WTC11 (cell line): ENCODE measurements around the gene ZRANB1. TPM values are rescaled to one million over a fixed set of nuclear protein-coding genes. Genes with fewer than 3 reads are reported as not detected.

Source experiments
- ATAC-seq: fragments of 200-7000 bp; cut with Tn5 transposase; 2 replicates; pipeline ENCODE4 v1.10.0; 2021; ENCODE audit warnings: mild to moderate bottlenecking, moderate library complexity
- CTCF ChIA-PET: fragments of 300-600 bp; sonication (Branson Sonifier 250); formaldehyde crosslinking; loops from one replicate; lab custom pipeline; 2021; ENCODE audit warnings: antibody characterized with exemption; lab: Charles Lee
- POLR2A ChIA-PET: fragments of 350-600 bp; sonication (Branson Sonifier 250); formaldehyde crosslinking; loops from one replicate; lab custom pipeline; 2021; ENCODE audit warnings: antibody characterized with exemption; lab: Charles Lee
- DNase-seq: peaks from one replicate; pipeline ENCODE4 v3.0.0; 2021; ENCODE audit warnings: low spot score
- H3K27ac Mint-ChIP-seq: 2 replicates; pipeline ENCODE4 v1.8.0; 2021; ENCODE audit warnings: mixed read lengths
- H3K27me3 Mint-ChIP-seq: 2 replicates; pipeline ENCODE4 v1.8.0; 2021; ENCODE audit warnings: low read depth, mild to moderate bottlenecking, moderate library complexity, mixed read lengths
- H3K36me3 Mint-ChIP-seq: 2 replicates; pipeline ENCODE4 v1.8.0; 2021; ENCODE audit warnings: mixed read lengths
- H3K4me1 Mint-ChIP-seq: 2 replicates; pipeline ENCODE4 v1.8.0; 2022; ENCODE audit warnings: mixed read lengths
- H3K4me3 Mint-ChIP-seq: 2 replicates; pipeline ENCODE4 v1.8.0; 2021; ENCODE audit warnings: mild to moderate bottlenecking, moderate library complexity, mixed read lengths
- H3K9me3 Mint-ChIP-seq: 2 replicates; pipeline ENCODE4 v1.8.0; 2021; ENCODE audit warnings: mixed read lengths
- CBFB ChIP-seq: sonication (generic); formaldehyde crosslinking; IDR thresholded peaks from 2 replicates; pipeline ENCODE4 v1.8.1; 2022; ENCODE audit warnings: mild to moderate bottlenecking, low read depth, missing genetic modification reagents
- ELF4 ChIP-seq: sonication (generic); formaldehyde crosslinking; IDR thresholded peaks from 2 replicates; pipeline ENCODE4 v1.8.1; 2022; ENCODE audit warnings: low read depth, mild to moderate bottlenecking, moderate library complexity, missing genetic modification reagents
- ETV6 ChIP-seq: sonication (generic); formaldehyde crosslinking; IDR thresholded peaks from 2 replicates; pipeline ENCODE4 v1.8.1; 2022; ENCODE audit warnings: mild to moderate bottlenecking, missing genetic modification reagents
- GTF2I ChIP-seq: fragments of 250-450 bp; sonication (Bioruptor Pico); conservative IDR thresholded peaks from 2 replicates; pipeline ENCODE4 v1.4.0; 2021; ENCODE audit warnings: mild to moderate bottlenecking
- JAZF1 ChIP-seq: fragments of 250-450 bp; sonication (Bioruptor Pico); IDR thresholded peaks from 2 replicates; pipeline ENCODE4 v1.9.0; 2021; ENCODE audit warnings: moderate library complexity, mild to moderate bottlenecking, inconsistent platforms
- MXD4 ChIP-seq: fragments of 250-450 bp; sonication (Bioruptor Pico); IDR thresholded peaks from 2 replicates; pipeline ENCODE4 v1.8.0; 2021; ENCODE audit warnings: mild to moderate bottlenecking, moderate library complexity, borderline replicate concordance
- NR1H2 ChIP-seq: sonication (generic); formaldehyde crosslinking; IDR thresholded peaks from 2 replicates; pipeline ENCODE4 v1.9.0; 2021; ENCODE audit warnings: mild to moderate bottlenecking, moderate library complexity, missing genetic modification reagents
- NR3C1 ChIP-seq: sonication (generic); formaldehyde crosslinking; conservative IDR thresholded peaks from 2 replicates; pipeline ENCODE4 v1.8.1; 2023; ENCODE audit warnings: low read depth, mild to moderate bottlenecking, missing genetic modification reagents
- OVOL2 ChIP-seq: fragments of 250-450 bp; sonication (Bioruptor Pico); IDR thresholded peaks from 2 replicates; pipeline ENCODE4 v1.9.0; 2021; ENCODE audit warnings: mild to moderate bottlenecking, borderline replicate concordance
- SMAD3 ChIP-seq: sonication (generic); formaldehyde crosslinking; IDR thresholded peaks from 2 replicates; pipeline ENCODE4 v1.8.0; 2022; ENCODE audit warnings: missing genetic modification reagents, mild to moderate bottlenecking, borderline replicate concordance
- ZBTB21 ChIP-seq: sonication (generic); formaldehyde crosslinking; IDR thresholded peaks from 2 replicates; pipeline ENCODE4 v1.8.1; 2023; ENCODE audit warnings: mild to moderate bottlenecking, missing genetic modification reagents, borderline replicate concordance
- ZNF219 ChIP-seq: sonication (generic); formaldehyde crosslinking; IDR thresholded peaks from 2 replicates; pipeline ENCODE4 v1.8.0; 2023; ENCODE audit warnings: missing genetic modification reagents, mild to moderate bottlenecking, borderline replicate concordance
- ZNF263 ChIP-seq: sonication (generic); formaldehyde crosslinking; IDR thresholded peaks from 2 replicates; pipeline ENCODE4 v1.8.1; 2022; ENCODE audit warnings: low read depth, mild to moderate bottlenecking, moderate library complexity, missing genetic modification reagents
- ZNF671 ChIP-seq: fragments of 250-450 bp; sonication (Bioruptor Pico); IDR thresholded peaks from 2 replicates; pipeline ENCODE4 v1.8.0; 2021; ENCODE audit warnings: mild to moderate bottlenecking
- total RNA-seq: library from RNA; stranded (reverse); gene quantifications from 3 replicates; pipeline ENCODE4 v1.2.3, GENCODE V29; 2021
- TF ChIP-seq, protein P1 (sequence below): sonication (generic); formaldehyde crosslinking; IDR thresholded peaks from 2 replicates; pipeline ENCODE4 v1.8.1; 2022; ENCODE audit warnings: mild to moderate bottlenecking, missing genetic modification reagents, moderate library complexity, borderline replicate concordance
- TF ChIP-seq, protein P2 (sequence below): sonication (generic); formaldehyde crosslinking; IDR thresholded peaks from 2 replicates; pipeline ENCODE4 v1.8.1; 2023; ENCODE audit warnings: mild to moderate bottlenecking, missing genetic modification reagents, moderate library complexity
- TF ChIP-seq, protein P3 (sequence below): sonication (generic); formaldehyde crosslinking; IDR thresholded peaks from 2 replicates; pipeline ENCODE4 v1.8.1; 2022; ENCODE audit warnings: mild to moderate bottlenecking, moderate library complexity, missing genetic modification reagents
- TF ChIP-seq, protein P4 (sequence below): sonication (generic); formaldehyde crosslinking; IDR thresholded peaks from 2 replicates; pipeline ENCODE4 v1.8.1; 2023; ENCODE audit warnings: mild to moderate bottlenecking, missing genetic modification reagents
- TF ChIP-seq, protein P5 (sequence below): sonication (generic); formaldehyde crosslinking; IDR thresholded peaks from 2 replicates; pipeline ENCODE4 v1.8.1; 2022; ENCODE audit warnings: low read depth, missing genetic modification reagents, borderline replicate concordance
- TF ChIP-seq, protein P6 (sequence below): fragments of 250-450 bp; sonication (Bioruptor Pico); IDR thresholded peaks from 2 replicates; pipeline ENCODE4 v1.9.0; 2021; ENCODE audit warnings: mild to moderate bottlenecking
- TF ChIP-seq, protein P7 (sequence below): sonication (generic); formaldehyde crosslinking; IDR thresholded peaks from 2 replicates; pipeline ENCODE4 v1.8.0; 2022; ENCODE audit warnings: mild to moderate bottlenecking, missing genetic modification reagents
- TF ChIP-seq, protein P8 (sequence below): sonication (generic); formaldehyde crosslinking; IDR thresholded peaks from 2 replicates; pipeline ENCODE4 v1.8.0; 2023; ENCODE audit warnings: mild to moderate bottlenecking, missing genetic modification reagents

The ZRANB1 gene
- total RNA-seq, 1 experiment from 2014 or later: 15.9 TPM

DNA sequence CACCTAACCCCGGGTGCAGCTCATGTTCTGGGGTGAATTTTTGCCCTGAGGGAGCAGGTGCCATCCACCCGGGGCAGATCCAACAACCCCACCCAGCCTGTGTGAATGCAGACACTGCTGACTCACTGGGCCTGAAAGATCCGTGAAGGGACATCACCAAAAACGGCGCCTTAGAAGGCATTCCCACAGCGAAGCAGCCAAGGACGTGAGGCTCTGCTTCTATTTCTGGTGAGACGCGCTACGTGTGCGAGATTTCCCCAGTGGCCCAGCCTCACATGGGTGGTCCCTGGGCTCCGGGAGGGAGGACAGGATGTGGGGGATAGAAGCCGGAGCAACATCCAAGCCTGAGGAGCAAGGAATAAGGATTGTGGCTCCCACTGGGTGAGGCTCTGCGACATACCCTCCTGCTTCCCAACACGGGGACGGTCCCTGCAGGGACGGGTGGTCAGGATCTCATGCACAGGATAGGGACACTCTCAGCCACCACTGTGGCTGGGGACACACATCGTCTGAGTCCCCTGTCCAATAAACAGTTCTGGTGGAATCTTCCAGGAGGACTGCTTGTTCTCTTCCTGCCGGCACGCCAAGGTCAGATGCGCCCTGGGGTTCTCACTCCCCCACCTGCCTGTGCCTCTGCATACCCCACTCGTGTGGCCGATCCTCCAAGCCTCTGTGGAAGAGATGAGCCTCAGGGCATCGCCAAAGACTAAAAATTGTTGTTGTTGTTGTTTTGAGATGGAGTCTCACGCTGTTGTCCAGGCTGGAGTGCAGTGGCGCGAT is 70.2 kb downstream of the ZRANB1 start (continued):
- TF ChIP-seq, protein P1, sequence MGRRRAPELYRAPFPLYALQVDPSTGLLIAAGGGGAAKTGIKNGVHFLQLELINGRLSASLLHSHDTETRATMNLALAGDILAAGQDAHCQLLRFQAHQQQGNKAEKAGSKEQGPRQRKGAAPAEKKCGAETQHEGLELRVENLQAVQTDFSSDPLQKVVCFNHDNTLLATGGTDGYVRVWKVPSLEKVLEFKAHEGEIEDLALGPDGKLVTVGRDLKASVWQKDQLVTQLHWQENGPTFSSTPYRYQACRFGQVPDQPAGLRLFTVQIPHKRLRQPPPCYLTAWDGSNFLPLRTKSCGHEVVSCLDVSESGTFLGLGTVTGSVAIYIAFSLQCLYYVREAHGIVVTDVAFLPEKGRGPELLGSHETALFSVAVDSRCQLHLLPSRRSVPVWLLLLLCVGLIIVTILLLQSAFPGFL (CRISPR knock-in tag): no peak
- TF ChIP-seq ETV6 (no peak), MXD4 (no peak), SMAD3 (no peak), GTF2I (CRISPR knock-in tag) (no peak), OVOL2 (CRISPR knock-in tag) (no peak)
- TF ChIP-seq, protein P2, sequence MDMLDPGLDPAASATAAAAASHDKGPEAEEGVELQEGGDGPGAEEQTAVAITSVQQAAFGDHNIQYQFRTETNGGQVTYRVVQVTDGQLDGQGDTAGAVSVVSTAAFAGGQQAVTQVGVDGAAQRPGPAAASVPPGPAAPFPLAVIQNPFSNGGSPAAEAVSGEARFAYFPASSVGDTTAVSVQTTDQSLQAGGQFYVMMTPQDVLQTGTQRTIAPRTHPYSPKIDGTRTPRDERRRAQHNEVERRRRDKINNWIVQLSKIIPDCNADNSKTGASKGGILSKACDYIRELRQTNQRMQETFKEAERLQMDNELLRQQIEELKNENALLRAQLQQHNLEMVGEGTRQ (CRISPR knock-in tag): no peak
- TF ChIP-seq, protein P3, sequence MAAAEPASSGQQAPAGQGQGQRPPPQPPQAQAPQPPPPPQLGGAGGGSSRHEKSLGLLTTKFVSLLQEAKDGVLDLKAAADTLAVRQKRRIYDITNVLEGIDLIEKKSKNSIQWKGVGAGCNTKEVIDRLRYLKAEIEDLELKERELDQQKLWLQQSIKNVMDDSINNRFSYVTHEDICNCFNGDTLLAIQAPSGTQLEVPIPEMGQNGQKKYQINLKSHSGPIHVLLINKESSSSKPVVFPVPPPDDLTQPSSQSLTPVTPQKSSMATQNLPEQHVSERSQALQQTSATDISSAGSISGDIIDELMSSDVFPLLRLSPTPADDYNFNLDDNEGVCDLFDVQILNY (CRISPR knock-in tag): no peak
- TF ChIP-seq, protein P4, sequence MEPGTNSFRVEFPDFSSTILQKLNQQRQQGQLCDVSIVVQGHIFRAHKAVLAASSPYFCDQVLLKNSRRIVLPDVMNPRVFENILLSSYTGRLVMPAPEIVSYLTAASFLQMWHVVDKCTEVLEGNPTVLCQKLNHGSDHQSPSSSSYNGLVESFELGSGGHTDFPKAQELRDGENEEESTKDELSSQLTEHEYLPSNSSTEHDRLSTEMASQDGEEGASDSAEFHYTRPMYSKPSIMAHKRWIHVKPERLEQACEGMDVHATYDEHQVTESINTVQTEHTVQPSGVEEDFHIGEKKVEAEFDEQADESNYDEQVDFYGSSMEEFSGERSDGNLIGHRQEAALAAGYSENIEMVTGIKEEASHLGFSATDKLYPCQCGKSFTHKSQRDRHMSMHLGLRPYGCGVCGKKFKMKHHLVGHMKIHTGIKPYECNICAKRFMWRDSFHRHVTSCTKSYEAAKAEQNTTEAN (CRISPR knock-in tag): no peak

DNA sequence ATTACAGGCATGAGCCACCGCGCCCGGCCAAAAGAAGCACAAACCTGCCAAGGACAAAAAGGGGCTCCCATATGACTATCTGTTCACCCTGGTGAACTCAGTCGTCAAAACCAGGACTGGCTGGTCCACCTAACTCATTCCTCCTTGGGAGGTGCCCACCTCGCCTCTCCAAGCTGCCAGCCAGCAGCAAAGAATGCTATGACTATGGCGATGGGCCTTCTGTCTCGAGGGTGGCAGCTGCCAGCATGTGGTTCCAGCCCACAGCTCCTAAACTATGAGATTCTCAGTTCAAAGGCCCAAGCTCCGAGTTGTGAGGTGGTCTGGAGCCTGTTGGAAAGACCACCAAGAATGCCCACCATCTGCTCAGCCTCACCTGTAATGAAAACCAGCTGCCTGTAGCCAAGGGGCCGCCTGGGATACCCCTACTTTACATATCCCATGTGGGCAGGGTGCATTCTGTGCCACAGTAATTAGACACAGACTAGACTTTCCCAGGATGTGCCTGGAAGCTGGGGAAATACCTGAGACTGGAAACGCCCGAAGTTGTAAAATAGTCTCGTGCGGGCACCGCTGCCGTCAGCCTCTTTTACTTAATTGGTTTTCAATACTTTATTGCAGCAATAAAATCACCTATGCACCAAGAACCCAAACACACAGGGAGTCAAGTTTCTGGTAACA is 71.1 kb downstream of the ZRANB1 start:
- no peak overlapping the region for H3K4me3 Mint-ChIP-seq
- H3K27ac Mint-ChIP-seq: peak overlapping the region; percentile 73
- ATAC-seq (no peak), DNase-seq (no peak)
- ChIA-PET POLR2A (no interaction called here), CTCF (interaction anchor here (1.4 kb wide), 1 partner anchor 48 kb away, joined by 3 read pairs; no protein-coding TSS in a partner anchor)
- H3K9me3 Mint-ChIP-seq: no peaks in the 10 kb centered on the region
- H3K36me3 Mint-ChIP-seq: peaks cover 25% of the 10 kb centered on the region
- H3K4me1 Mint-ChIP-seq: peaks cover 58% of the 10 kb centered on the region
- H3K27me3 Mint-ChIP-seq: no peaks in the 10 kb centered on the region
- TF ChIP-seq NR1H2 (CRISPR knock-in tag) (no peak), ELF4 (CRISPR knock-in tag) (no peak), ZBTB21 (no peak), ZNF219 (no peak), CBFB (CRISPR knock-in tag) (no peak), NR3C1 (CRISPR knock-in tag) (no peak), ZNF671 (CRISPR knock-in tag) (no peak), ZNF263 (CRISPR knock-in tag) (no peak), JAZF1 (CRISPR knock-in tag) (no peak)
- TF ChIP-seq, protein P5, sequence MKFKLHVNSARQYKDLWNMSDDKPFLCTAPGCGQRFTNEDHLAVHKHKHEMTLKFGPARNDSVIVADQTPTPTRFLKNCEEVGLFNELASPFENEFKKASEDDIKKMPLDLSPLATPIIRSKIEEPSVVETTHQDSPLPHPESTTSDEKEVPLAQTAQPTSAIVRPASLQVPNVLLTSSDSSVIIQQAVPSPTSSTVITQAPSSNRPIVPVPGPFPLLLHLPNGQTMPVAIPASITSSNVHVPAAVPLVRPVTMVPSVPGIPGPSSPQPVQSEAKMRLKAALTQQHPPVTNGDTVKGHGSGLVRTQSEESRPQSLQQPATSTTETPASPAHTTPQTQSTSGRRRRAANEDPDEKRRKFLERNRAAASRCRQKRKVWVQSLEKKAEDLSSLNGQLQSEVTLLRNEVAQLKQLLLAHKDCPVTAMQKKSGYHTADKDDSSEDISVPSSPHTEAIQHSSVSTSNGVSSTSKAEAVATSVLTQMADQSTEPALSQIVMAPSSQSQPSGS (CRISPR knock-in tag): no peak
- TF ChIP-seq, protein P6, sequence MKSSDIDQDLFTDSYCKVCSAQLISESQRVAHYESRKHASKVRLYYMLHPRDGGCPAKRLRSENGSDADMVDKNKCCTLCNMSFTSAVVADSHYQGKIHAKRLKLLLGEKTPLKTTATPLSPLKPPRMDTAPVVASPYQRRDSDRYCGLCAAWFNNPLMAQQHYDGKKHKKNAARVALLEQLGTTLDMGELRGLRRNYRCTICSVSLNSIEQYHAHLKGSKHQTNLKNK (CRISPR knock-in tag): no peak
- TF ChIP-seq, protein P7, sequence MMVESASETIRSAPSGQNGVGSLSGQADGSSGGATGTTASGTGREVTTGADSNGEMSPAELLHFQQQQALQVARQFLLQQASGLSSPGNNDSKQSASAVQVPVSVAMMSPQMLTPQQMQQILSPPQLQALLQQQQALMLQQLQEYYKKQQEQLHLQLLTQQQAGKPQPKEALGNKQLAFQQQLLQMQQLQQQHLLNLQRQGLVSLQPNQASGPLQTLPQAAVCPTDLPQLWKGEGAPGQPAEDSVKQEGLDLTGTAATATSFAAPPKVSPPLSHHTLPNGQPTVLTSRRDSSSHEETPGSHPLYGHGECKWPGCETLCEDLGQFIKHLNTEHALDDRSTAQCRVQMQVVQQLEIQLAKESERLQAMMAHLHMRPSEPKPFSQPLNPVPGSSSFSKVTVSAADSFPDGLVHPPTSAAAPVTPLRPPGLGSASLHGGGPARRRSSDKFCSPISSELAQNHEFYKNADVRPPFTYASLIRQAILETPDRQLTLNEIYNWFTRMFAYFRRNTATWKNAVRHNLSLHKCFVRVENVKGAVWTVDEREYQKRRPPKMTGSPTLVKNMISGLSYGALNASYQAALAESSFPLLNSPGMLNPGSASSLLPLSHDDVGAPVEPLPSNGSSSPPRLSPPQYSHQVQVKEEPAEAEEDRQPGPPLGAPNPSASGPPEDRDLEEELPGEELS (CRISPR knock-in tag): no peak
- TF ChIP-seq, protein P4 (CRISPR knock-in tag): no peak
- TF ChIP-seq, protein P8, sequence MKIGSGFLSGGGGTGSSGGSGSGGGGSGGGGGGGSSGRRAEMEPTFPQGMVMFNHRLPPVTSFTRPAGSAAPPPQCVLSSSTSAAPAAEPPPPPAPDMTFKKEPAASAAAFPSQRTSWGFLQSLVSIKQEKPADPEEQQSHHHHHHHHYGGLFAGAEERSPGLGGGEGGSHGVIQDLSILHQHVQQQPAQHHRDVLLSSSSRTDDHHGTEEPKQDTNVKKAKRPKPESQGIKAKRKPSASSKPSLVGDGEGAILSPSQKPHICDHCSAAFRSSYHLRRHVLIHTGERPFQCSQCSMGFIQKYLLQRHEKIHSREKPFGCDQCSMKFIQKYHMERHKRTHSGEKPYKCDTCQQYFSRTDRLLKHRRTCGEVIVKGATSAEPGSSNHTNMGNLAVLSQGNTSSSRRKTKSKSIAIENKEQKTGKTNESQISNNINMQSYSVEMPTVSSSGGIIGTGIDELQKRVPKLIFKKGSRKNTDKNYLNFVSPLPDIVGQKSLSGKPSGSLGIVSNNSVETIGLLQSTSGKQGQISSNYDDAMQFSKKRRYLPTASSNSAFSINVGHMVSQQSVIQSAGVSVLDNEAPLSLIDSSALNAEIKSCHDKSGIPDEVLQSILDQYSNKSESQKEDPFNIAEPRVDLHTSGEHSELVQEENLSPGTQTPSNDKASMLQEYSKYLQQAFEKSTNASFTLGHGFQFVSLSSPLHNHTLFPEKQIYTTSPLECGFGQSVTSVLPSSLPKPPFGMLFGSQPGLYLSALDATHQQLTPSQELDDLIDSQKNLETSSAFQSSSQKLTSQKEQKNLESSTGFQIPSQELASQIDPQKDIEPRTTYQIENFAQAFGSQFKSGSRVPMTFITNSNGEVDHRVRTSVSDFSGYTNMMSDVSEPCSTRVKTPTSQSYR (CRISPR knock-in tag): no peak
